Activated CD8-positive, alpha-beta memory T cell treated with anti-CD3 and anti-CD28 coated beads, Interleukin-2, amount 50 U/mL, for 1 hour (primary cell): Measurements from ENCODE around the gene SAAL1.

Experiments used
- DNase-seq: peaks from one replicate; pipeline ENCODE4 v3.0.0-alpha.2; 2020; ENCODE audit errors: extremely low read depth

The SAAL1 gene

GRCh38 chr11:18081551-18081950, 24.3 kb downstream of the SAAL1 start:
- no peak for DNase-seq

- no peak for DNase-seq
These were observed 25.4 kb downstream of the SAAL1 start for GRCh38 chr11:18080451-18080850.

- DNase-seq, result no peak
These were observed 27.0 kb downstream of the SAAL1 start for GRCh38 chr11:18078909-18079308.

GRCh38 chr11:18075444-18075843, 30.4 kb downstream of the SAAL1 start:
- DNase-seq, result no peak

GRCh38 chr11:18071098-18071705, 34.7 kb downstream of the SAAL1 start:
- no peak for DNase-seq

- DNase-seq, result no peak
These were observed 38.5 kb downstream of the SAAL1 start for GRCh38 chr11:18067372-18067771.

- no peak for DNase-seq
These were observed 39.3 kb downstream of the SAAL1 start for GRCh38 chr11:18066626-18067025.

GRCh38 chr11:18065572-18065971, 40.3 kb downstream of the SAAL1 start:
- DNase-seq, result no peak

GRCh38 chr11:18064450-18065054, 41.3 kb downstream of the SAAL1 start:
- DNase-seq, result no peak

- no peak for DNase-seq
These were observed 41.9 kb downstream of the SAAL1 start for GRCh38 chr11:18063862-18064434.

GRCh38 chr11:18063125-18063524, 42.8 kb downstream of the SAAL1 start:
- DNase-seq, result no peak

- no peak for DNase-seq
These were observed 44.5 kb downstream of the SAAL1 start for GRCh38 chr11:18061351-18061750.

- DNase-seq, result no peak
These were observed 49.2 kb downstream of the SAAL1 start for GRCh38 chr11:18056561-18057181.

- no peak for DNase-seq
These were observed 51.3 kb downstream of the SAAL1 start for GRCh38 chr11:18054511-18055103.

GRCh38 chr11:18050848-18051247, 55.0 kb downstream of the SAAL1 start:
- no peak for DNase-seq

GRCh38 chr11:18046116-18046777, 59.6 kb downstream of the SAAL1 start, which contains the start of gene TPH1:
TPH1 (minus strand) TSS chr11:18046269; CDS start chr11:18040762, 5,507 bp downstream.
- DNase-seq, result no peak

GRCh38 chr11:18036456-18036855, 69.4 kb downstream of the SAAL1 start:
- DNase-seq, result no peak
